PC-9 (cell line): Measurements from ENCODE around the gene ATP6V0B.

Experiments
- EZH2 ChIP-seq: fragments of 200-600 bp; sonication (generic); IDR thresholded peaks from 2 replicates; pipeline ENCODE4 v1.8.0; 2017; ENCODE audit warnings: antibody characterized with exemption, low read depth
- TF ChIP-seq, protein P1 (sequence below): fragments of 200-600 bp; sonication (generic); conservative IDR thresholded peaks from 2 replicates; pipeline ENCODE4 v1.6.1; 2017; ENCODE audit warnings: mixed run types, antibody characterized with exemption, mild to moderate bottlenecking, moderate library complexity

DNA sequence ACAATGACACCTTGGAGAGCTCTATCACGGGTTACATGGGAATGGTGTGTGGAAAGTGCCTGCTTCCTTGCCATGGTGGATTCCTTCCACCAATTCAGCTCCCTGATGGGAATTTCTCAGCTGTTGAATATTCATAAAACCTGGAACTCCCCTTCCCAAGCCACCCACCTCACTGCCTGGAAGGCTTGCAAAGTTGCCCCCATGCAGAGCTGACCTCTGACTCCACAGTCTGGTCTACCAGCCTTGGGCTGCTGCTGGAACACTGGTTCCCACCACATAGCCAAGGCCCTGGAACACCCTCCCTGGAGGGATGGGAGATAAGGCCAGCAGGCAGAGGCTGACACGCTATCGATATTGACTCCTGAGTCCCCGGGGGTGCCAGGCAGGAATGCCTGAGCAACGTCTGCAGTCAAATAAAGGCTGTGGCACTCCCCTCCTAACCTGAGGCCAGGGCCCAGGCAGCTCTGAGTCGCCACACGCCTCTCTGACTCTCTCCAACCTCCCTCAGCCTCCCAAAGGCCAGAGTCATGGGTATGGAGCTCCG is 25.4 kb downstream of the ATP6V0B start:
- TF ChIP-seq, protein P1, sequence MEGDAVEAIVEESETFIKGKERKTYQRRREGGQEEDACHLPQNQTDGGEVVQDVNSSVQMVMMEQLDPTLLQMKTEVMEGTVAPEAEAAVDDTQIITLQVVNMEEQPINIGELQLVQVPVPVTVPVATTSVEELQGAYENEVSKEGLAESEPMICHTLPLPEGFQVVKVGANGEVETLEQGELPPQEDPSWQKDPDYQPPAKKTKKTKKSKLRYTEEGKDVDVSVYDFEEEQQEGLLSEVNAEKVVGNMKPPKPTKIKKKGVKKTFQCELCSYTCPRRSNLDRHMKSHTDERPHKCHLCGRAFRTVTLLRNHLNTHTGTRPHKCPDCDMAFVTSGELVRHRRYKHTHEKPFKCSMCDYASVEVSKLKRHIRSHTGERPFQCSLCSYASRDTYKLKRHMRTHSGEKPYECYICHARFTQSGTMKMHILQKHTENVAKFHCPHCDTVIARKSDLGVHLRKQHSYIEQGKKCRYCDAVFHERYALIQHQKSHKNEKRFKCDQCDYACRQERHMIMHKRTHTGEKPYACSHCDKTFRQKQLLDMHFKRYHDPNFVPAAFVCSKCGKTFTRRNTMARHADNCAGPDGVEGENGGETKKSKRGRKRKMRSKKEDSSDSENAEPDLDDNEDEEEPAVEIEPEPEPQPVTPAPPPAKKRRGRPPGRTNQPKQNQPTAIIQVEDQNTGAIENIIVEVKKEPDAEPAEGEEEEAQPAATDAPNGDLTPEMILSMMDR, result no peak
- TF ChIP-seq EZH2, result no peak
